ENCODE results near the gene SYCP3.

The SYCP3 gene

DNA sequence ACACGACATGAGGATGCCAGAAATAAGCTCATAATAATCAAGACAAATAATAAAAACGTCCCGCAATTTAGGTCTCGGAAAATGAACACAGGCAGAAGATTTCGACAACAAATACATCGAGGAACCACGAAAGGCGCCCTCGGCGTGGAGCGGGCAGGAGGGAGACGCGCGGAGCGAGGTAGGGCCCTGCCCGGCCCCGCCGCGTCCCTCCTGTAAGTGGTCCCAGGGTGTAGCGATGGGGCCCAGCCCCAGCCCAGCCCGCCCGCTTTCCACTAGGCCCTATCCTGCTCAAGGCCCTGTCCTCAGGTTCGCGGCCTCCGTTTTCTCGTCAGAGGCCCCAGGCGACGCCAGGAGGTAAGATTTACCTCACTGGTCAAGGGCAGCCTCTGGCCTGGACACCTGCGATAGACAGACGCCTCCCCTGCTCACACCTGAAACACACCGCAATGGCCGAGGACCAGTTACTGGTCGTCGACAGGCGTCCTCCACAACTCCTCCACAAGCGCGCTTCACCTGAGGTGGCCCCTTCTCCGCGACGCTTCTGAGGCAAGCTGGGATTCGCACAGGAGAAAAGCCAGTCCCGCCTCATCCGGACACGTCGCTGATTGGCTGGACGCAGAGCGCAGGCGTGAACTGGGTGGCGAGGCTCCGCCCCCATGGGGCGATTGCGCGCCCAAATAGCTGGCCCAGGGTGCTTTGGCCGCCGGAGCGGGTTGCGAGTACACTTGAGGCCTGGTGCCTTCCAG is at the start of gene SYCP3:
Gene SYCP3, minus strand, starts transcription at position 543 of the 746 bp plus-strand sequence. CDS start 1,527 bp downstream, outside the sequence.
- DNase-seq, result no peak

DNA sequence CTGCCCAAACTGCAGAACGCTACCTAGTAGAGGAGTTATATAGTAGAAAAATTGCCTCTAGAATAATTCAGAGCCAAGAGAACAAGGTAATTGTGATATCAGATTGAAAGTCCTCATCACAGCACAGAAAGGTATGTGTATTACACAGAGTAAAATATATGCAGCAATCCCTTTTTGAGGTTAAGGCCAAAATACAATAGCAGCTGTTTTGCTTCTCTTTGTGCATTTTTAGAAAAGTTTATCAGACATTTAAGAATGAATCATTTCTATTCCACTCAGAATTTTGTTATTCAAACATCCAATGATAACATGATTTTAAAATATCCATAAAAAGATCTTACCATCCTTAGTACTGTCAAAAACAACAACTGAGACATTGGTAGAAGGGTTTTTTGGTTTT is 46.4 kb upstream of the SYCP3 start:
- DNase-seq, result no peak

DNA sequence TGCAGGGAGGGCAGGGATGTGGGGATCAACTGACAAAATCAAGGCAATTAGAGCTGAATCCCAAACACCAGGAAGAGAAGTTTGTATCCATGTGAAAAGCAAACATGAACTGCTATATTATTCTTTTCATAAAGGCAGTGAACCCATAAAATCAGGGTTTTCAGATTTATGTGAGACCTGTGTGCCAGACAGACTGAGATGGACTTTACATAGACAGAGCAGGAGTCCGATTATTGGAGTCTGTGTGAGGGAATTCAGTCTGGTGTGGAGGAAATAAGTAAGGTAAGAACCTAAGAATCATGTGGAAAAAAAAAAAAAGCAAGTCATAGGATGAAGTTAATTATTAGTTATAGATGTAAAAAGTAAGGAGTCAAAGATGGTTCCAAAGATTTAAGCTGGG is 45.1 kb upstream of the SYCP3 start:
- no peak for DNase-seq

DNA sequence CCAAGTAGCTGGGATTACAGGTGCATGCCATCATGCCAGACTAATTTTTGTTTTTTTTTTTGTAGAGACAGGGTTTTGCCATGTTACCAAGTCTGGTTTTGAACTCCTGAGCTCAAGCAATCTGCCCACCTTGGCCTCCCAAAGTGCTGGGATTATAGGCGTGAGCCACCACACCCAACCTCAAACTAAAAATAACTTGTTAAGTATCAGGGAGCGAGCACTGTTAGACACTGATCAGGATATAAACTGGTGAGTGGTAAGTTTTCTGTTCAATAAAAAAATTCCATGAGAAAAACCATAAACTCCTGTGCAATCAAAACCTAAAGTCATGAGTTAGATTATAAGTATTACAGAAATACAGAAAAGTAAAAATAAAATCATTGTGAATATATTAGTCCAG is 44.6 kb upstream of the SYCP3 start:
- DNase-seq, result no peak

DNA sequence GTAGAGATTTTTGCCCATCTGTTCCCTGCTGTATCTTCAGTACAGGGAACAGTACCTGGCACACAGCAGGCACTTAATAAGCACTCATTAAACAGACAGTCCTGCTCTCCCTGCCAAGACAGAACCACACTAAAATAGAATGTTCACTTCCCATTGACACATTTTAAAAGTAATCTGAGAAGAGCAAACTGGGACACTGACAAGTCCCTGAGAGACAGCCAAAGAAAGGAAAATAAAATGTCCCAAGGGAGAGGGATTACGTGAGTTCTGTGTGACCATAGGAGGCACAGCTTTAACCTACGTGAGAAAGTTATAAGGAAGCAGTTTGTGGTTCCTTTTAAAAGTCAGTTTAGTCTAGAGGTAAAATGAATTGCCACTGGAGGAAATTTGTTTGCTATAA is 43.9 kb upstream of the SYCP3 start:
- no peak for DNase-seq

DNA sequence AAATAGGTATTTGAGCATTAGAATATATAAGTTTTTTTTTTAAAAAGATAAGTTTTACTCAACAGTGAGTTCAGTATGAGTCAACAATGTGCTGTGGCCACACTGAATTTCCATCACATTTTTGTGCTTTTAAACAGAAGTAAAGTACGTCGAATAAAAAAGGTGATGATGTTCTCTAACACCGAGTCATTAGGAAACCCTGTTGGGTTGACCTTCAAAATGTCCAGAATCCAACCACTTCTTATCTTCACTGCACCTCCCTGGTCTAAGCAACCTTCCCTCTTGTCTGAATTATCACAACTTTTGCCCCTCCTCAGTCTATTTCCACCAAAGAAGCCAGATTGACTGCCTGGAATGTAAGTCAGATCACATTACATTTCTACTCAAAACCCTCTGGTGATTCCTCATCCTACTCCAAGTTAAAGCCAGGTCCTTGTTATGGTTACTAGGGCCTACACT is 43.0 kb upstream of the SYCP3 start:
- DNase-seq, result no peak

DNA sequence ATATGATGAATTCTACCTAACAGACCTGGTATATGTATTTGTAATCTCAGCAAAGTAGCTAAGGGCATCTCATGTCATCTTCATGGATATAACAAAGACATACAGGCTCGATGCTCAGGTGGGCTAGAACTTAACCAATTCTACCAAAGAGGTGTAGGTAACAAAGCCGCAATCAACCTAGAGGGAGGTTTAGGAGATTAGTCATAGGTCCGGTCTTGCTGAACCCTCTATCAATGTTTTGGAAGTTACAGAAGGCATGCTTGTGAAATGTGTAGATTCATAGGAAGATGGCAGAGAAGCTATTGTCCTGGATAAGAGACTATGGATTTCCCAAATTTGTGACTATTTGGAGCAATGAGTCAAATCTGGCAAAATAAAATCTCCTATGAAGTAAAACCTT is 42.6 kb upstream of the SYCP3 start:
- no peak for DNase-seq

DNA sequence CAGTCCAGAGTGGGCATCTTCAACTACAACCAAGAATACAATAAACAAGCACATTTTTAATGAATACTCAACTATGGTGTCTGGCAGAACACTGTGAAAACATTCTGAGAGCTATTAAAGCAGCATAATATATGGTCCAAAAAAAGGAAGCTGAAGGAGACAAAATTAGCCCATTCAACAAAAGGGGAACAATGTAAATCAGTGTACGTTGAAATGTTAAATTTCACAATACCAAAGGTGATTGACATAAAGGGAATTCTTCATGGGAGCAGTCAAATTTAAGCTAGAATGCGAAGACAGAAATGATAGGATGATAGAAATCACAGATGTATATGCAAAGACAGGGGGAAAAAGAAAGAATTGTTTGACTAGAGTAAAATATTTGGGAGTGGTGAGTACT is 41.3 kb upstream of the SYCP3 start:
- no peak for DNase-seq

DNA sequence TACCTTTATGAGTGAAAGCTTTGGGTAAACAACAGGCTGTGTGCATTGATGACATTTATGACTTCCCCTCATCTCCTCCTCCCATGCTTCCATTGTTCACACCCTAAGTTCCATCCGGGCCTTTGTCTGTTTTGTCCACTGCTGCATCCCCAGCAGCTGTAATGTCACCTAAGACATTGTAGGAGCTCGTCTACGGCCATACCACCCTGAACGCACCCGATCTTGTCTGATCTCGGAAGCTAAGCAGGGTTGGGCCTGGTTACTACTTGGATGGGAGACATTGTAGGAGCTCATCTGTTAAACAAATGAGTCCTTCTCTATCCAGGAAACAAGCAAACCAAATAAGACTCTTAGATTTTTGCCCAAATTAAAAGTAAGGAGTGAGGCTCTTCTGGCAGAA is 40.4 kb upstream of the SYCP3 start:
- DNase-seq, result peak in 1 of 2 experiments; percentile 31

DNA sequence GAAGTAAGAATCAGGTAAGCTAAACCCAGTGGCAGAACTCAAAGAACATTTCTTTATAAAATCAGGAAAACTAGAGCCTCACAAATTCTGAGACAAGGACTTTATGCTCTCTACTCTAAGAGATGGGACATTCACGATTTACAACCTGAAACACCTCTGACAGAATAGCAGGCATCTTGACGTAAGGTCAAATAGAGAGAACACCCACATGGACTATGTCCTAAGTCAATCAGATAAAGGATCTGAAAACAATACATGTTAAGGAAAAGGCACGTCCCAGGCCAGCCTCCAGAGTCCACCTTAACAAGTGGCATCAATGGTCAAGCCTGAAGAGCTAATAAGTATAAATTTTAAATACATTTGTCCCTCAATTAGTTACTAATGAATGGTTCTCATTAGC is 39.9 kb upstream of the SYCP3 start:
- no peak for DNase-seq

DNA sequence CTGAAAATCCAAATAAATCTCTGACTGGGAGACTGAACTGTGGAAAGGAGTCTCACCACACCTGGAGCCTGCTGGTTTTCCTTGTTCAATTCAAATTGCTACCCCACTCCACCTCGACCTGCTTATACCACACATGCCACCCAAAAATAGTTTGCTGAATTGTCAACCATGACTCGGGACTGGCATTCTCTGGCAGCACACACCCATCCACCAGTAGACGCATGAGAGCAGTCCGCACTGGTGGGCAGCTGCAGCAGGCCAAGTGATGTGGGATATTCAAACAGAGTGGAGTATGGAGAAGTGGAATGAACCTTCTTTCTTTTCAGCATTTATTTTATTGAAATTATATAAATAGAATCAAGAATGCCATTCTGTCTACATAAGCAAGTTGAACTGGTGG is 38.7 kb upstream of the SYCP3 start:
- DNase-seq, result no peak

DNA sequence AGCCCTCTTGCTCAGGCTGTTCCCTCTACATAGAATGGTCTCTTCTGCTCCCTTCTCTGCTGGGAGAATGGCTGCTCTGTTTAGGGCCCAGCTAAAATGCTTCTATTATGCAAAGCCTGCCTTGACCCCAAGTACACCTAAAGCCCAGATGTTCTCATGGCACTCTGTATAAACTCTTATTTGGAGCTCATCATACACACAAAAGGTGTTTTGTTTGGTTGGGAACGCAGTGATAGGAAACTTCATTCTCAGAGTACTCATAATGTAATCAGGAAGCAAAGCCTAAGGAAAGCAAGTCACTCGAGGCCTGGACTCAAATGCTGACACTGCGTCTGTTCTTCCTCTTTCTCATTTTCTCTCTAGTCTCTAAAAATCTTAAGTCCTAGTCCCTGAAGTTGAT is 38.2 kb upstream of the SYCP3 start:
- DNase-seq, result no peak

DNA sequence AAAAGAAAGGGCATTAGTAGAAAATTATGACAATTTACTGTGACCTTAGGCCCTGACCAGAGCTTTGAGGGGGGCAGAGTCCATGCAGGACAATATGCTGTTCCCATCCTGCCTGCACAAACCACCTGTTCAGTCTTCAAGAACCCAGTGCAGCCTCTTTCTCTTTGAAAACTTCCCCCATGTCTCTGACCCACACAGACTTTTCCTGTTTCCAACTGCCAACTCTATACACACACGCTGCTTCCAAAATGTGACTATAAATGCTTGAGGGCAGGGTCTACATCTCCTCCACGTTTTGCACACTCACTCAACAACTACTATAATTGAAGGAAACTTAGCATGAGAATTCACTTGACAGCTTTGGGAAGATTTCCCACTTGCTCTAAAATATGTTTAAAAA is 36.6 kb upstream of the SYCP3 start:
- DNase-seq, result no peak

DNA sequence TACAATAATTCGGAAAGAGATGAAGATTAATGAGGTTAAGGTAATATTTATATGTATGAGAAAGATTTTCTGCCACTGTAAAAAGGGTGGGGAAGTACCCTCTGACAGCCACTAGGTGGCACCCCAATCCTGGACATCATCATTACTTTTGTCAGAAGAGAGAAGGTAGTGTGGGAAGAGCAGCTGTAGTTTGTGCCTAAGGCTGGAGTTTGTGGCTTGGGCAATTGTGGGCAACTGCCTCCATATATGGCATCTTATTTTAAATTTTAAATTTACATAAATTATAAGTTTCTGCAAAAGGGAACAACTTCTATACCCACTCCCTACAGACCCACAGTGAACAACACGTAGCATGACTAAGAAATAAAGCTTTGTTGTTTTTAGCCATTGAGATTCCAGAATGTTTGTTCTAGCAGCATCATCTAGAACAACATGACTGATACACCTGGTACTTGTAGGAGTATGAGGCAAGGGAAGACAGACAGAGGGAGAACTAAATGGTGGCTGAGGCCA is 34.4 kb upstream of the SYCP3 start:
- peak; percentile 32 to 69 for DNase-seq

DNA sequence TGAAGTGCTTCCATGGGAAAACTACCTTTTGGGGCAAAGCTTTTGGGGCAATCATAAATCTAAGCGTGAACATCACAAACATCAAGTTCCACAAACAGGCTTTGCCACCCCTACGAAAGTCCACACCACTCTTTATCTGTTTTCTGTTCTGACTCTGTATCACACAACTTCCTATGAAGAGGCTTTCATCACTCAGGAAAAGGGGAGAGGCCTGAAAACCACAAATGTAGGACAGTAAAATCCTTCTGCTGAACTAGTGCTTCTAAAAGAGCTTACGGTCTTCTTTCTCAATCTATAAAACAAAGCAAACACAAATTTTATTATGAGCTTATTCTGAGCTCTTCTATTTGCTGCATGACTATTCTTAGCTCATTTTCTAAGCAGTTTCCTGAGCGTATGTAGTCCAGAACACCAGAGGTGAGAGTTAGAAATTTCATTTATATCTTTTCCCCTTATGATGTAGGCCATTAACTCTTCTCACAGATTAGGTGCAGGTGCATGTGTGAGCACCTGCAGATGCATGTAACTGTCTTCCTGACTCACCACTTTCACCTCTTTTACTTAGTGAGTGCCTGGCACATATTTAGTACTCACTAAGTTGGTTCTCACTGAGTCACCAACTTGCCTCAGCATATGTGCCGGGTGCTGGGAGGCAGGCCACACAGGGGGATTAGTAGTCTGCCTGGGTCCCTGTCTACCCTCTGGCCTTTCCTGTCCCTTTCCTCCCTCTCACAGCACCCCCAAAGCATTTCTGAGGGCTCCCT is 32.9 kb upstream of the SYCP3 start:
- no peak for DNase-seq

DNA sequence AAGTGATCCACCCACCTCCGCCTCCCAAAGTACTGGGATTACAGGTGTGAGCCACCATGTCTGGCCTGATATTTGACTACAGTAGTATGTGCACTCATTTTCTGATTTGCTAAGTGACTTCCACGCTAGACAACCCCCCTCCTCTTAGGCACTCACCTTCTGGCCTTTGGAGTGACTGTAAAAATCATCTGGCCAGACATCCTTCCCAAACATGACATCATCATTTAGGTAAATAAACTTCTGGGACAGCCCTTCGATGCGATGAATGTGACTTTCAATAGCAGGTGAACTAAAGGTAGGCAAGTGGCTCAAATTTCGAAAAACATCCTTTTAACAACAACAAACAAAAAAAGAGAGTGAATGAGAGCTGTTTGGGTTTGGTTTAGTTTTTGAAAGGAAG is 30.6 kb upstream of the SYCP3 start:
- DNase-seq, result no peak

DNA sequence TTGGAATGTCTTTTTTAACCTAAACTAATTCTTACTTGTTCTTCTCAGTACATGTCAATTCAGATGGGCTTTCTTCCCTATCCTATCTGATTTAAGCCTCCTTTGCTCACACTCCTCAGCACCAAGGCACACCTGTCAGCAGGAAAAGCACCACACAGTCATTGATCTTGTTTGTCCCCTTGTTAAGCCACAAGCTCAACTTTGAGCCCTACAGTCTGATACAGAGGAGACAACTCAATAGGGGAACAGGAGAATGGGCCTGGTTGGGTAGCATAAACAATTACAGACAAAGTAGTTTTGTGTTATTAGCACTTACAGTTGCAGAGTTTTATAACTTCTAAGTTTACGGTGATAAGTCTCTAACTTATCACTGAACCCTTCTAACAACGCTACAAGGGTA is 29.5 kb upstream of the SYCP3 start:
- no peak for DNase-seq

DNA sequence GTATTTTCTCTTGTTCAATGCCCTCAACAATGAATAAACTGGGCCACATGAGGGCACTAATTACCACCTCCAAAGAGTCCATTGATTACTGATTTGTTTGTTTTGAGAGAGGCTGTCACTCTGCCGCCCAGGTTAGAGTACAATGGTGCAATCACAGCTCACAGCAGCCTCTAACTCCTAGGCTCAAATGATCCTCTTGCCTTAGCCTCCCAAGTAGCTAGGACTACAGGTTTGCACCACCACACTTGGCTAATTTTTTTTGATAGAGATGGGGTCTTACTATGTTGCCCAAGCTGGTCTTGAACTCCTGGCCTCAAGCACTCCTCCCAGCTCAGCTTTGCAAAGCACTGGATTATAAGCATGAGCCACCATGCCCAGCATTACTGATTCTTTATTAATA is 28.3 kb upstream of the SYCP3 start:
- no peak for DNase-seq

DNA sequence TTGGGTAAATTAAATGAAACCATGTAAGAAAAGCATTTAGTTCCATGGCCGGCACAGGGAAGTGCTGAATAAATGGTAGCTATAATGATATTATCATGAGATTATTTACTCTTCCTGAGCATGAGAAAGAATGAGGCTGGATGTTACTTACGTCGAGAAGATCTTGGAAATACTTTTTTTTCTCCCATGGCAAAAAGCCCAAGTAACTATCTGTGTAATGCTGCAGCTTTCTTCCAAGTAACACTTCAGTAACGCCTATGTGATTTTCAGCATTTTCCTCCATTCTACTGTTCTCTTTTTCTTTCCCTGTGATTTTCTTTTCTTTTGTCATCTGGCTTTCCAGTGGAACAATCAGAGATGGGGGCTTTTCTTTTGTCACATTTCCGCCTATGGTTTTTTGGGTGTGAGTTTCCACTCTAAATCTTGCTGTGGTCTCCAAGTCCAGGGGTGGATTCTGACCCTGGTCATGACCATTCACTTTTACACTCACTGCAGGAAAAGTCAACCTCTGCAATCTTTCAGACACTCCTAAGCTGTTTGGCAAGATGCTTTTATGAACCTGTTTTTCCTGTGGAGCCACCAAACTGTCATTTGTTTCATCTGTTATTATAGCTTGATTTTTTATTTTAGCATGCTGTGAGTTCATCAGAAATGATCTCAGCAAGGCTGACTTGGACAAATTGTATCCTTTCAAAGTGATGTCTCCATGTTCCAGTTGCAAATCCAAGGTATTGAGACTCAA is 25.0 kb upstream of the SYCP3 start:
- DNase-seq, result no peak

DNA sequence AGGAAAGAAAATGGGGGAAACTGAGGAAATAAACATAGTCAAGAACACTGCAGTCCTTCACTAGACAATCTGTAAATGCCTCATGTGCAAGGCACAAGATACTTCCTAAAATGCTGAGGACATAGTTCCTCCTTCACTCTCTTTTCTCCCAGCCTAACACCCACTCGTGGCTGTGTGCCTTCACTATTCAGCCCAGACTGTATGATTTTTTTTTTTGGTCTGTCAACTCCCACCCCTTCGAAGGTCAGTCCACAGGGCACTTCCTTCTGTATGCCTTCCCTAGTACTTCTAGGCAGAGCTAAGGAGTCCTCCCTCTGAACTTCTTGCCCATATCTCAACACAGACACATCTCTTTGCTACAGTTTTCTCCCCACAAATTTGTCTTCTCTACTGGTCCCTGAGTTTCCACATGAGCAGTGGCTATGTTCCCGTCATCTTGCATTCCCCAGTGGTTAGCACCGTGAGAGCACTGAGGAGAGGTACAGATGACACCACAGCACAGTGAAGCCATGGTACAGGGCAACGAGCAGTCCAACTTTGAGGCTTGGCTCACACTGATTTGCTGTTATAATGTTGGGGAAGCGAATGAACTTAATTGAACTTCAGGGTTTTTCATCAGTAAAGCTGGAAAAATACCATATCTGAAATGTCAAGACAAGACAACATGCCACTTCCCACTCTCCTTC is 24.1 kb upstream of the SYCP3 start:
- no peak for DNase-seq

DNA sequence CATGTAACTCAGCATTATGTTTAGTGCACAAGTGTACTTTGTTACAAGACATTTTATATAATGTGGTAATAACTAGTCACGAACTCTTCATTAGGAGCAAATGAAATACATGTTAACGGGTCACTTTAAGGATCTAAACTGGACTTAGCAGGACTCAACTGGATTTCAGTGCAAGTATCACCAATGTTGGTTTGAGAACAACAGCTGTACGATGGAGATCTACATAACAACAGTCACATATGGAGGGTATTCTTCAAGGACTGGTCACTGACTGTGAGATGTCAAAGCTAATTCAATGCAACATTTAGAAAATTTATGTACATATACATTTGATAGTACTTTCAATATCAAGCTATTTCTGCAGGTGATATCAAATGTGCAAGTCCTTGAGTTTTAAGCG is 22.5 kb upstream of the SYCP3 start:
- no peak for DNase-seq

DNA sequence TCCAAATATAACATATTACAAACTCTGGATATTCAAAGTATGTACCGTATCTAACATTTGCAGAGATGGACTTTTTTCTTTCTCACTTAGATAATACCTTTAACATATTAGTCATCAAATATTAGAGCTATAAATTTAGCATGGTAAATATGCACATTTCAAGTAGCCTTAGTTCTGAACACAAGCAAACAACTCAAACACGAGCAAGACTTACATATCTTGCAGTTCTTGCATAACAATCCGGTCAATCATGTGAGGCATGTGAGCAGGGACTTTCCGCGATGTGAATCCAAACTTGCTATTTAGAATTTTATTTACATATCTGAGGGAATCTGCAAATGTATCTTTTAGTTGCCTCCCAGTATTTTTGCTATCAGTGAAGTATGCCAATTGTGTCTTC is 22.1 kb upstream of the SYCP3 start:
- peak in 1 of 2 experiments; percentile 5 for DNase-seq
